Spinal cord (tissue), 10 donors: ENCODE measurements around the gene TDP1. TPM values are rescaled to one million over a fixed set of nuclear protein-coding genes. Genes with fewer than 3 reads are reported as not detected.

ENCODE experiments used
- DNase-seq, 6 donors: peaks; one replicate each; pipeline versions ENCODE4 v3.0.0 to v3.0.0-alpha.2; 2013 to 2015; ENCODE audit warnings: low spot score in 6 of 6, low read depth in 4 of 6
- H3K27ac ChIP-seq: one replicate; pipeline ENCODE4 v1.5.1; 2013; ENCODE audit warnings: low read depth, low read length, control low read depth
- H3K27me3 ChIP-seq: one replicate; pipeline ENCODE4 v1.6.1; 2013; ENCODE audit warnings: low read length; ENCODE audit not compliant: control insufficient read depth, insufficient read depth
- H3K36me3 ChIP-seq: one replicate; pipeline ENCODE4 v1.6.1; 2013; ENCODE audit warnings: low read length; ENCODE audit not compliant: control insufficient read depth, insufficient read depth
- H3K4me1 ChIP-seq: one replicate; pipeline ENCODE4 v1.6.1; 2013; ENCODE audit warnings: low read length; ENCODE audit not compliant: control insufficient read depth, insufficient read depth
- H3K4me3 ChIP-seq: one replicate; pipeline ENCODE4 v1.5.1; 2013; ENCODE audit warnings: low read depth, low read length, control low read depth
- H3K9me3 ChIP-seq: one replicate; pipeline ENCODE4 v1.6.1; 2013; ENCODE audit warnings: low read length; ENCODE audit not compliant: control insufficient read depth, insufficient read depth
- WGBS: methylation state at CpG from one replicate; pipeline ENCODE4 v1.1.5; 2013; ENCODE audit warnings: missing lambda C conversion rate; ENCODE audit not compliant: insufficient coverage; 5-methylcytosine and 5-hydroxymethylcytosine counted together
- polyA plus RNA-seq, 2 donors: library from polyadenylated mRNA; unstranded; fragments of 120-200 nt; gene quantifications; one replicate each; pipeline ENCODE4 v1.2.1, GENCODE V29; 2013; ENCODE audit not compliant: insufficient read length in 2 of 2
- total RNA-seq, 2 donors: library from RNA; depleted of rRNA in 1 of 2; stranded (reverse); fragments of 120-200 nt in 1 of 2; fragments of >200 nt in 1 of 2; gene quantifications; one replicate each; pipeline versions ENCODE4 v1.2.3 to v1.2.4, GENCODE V29; 2013 to 2014
- donor health status: healthy.

TDP1 gene
- total and polyA plus RNA-seq, 4 donors: 16.5 to 24.5 (median 18.1) TPM

- H3K4me1 ChIP-seq: no peaks in the 10 kb centered on the region
- H3K9me3 ChIP-seq: no peaks in the 10 kb centered on the region
- DNase-seq: no peak
- 100% methylated on average over 2 of the region's 2 CpGs for WGBS
- H3K27me3 ChIP-seq: no peaks in the 10 kb centered on the region
- peaks cover 13% of the 10 kb centered on the region for H3K36me3 ChIP-seq
- H3K27ac ChIP-seq: no peak overlapping the region
- no peak overlapping the region for H3K4me3 ChIP-seq
Observed at GRCh38 chr14:89983375-89983774, 27.6 kb downstream of the TDP1 start.

GRCh38 chr14:89986462-89987160 is 30.9 kb downstream of the TDP1 start:
- no CpG with 5 or more reads among the region's 5 CpGs for WGBS
- peaks cover 8% of the 10 kb centered on the region for H3K36me3 ChIP-seq
- DNase-seq: no peak

GRCh38 chr14:89987161-89987475 is 31.4 kb downstream of the TDP1 start:
- Histone ChIP-seq H3K4me1 (no peaks in the 10 kb centered on the region), H3K27ac (no peak overlapping the region), H3K4me3 (no peak overlapping the region), H3K36me3 (peaks cover 3% of the 10 kb centered on the region), H3K9me3 (no peaks in the 10 kb centered on the region), H3K27me3 (no peaks in the 10 kb centered on the region)
- no peak for DNase-seq

More at GRCh38 chr14:89986462-89987160, 30.9 kb downstream of the TDP1 start:
- no peaks in the 10 kb centered on the region for H3K4me1 ChIP-seq
- H3K27me3 ChIP-seq: no peaks in the 10 kb centered on the region
- H3K9me3 ChIP-seq: no peaks in the 10 kb centered on the region
- H3K27ac ChIP-seq: no peak overlapping the region
- H3K4me3 ChIP-seq: no peak overlapping the region

- WGBS: 100% methylated on average over 1 of the region's 5 CpGs
- H3K9me3 ChIP-seq: no peaks in the 10 kb centered on the region
- H3K4me3 ChIP-seq: no peak overlapping the region
- no peak for DNase-seq
- H3K36me3 ChIP-seq: peaks cover 2% of the 10 kb centered on the region
- H3K4me1 ChIP-seq: no peaks in the 10 kb centered on the region
- H3K27me3 ChIP-seq: no peaks in the 10 kb centered on the region
- H3K27ac ChIP-seq: no peak overlapping the region
Observed at GRCh38 chr14:89988787-89989186, 33.1 kb downstream of the TDP1 start.

DNA sequence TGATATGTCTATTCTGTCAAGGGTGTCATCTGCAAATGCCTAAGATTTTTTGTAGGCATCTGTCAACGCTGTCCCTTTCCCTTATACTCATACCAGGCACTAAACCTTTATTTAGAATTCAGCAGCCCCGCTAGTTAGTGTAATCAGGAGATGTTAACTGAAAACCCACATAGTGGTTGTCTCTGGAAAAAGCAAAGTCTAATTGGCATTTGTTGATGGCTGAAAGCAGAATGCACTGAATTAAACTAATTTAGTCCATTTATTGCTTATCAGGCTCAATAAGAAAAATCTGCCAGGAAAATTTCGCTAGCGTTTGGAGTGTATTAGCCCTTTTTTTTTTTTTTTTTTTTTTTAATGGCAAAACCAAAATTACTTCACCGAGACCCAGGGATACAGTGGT is 34.5 kb downstream of the TDP1 start:
- Histone ChIP-seq H3K4me1 (no peaks in the 10 kb centered on the region), H3K27me3 (no peaks in the 10 kb centered on the region), H3K9me3 (no peaks in the 10 kb centered on the region), H3K4me3 (no peak overlapping the region), H3K27ac (no peak overlapping the region), H3K36me3 (peaks cover 2% of the 10 kb centered on the region)
- no peak for DNase-seq
- WGBS: 100% methylated on average over 1 of the region's 5 CpGs

- no peak overlapping the region for H3K4me3 ChIP-seq
Observed at GRCh38 chr14:89990623-89991275, 35.0 kb downstream of the TDP1 start.

DNA sequence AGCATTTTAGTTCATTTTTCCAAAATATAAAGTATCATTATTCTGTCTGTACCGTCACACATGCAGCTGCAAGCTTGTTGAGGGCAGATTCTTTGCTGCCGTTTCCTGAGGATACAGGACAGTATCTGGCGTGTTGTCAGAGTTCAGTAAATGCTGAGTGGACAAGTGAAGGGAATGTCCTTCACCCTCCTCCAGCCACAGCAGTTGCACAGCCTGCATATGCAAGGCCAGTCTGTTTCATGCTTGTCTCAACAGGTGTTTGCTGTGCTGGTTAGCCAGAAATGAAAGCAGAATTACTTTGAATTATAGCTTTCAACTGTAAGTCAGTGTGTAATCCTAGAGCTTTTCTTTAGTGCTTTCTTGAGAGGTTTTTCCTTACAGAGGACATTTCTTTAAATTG is 36.5 kb downstream of the TDP1 start:
- DNase-seq: no peak
- Histone ChIP-seq H3K9me3 (no peaks in the 10 kb centered on the region), H3K4me3 (no peak overlapping the region), H3K27ac (no peak overlapping the region), H3K4me1 (no peaks in the 10 kb centered on the region), H3K36me3 (no peaks in the 10 kb centered on the region), H3K27me3 (no peaks in the 10 kb centered on the region)
- WGBS: 82% methylated on average over 3 of the region's 3 CpGs

More at GRCh38 chr14:89990623-89991275, 35.0 kb downstream of the TDP1 start:
- Histone ChIP-seq H3K36me3 (peaks cover under 1% of the 10 kb centered on the region), H3K27me3 (no peaks in the 10 kb centered on the region), H3K27ac (no peak overlapping the region), H3K9me3 (no peaks in the 10 kb centered on the region), H3K4me1 (no peaks in the 10 kb centered on the region)
- no peak for DNase-seq
- no CpG with 5 or more reads among the region's 2 CpGs for WGBS

GRCh38 chr14:89996963-89997362 is 41.2 kb downstream of the TDP1 start:
- Histone ChIP-seq H3K36me3 (peaks cover 3% of the 10 kb centered on the region), H3K27ac (no peak overlapping the region), H3K4me3 (no peak overlapping the region), H3K27me3 (no peaks in the 10 kb centered on the region), H3K4me1 (no peaks in the 10 kb centered on the region), H3K9me3 (no peaks in the 10 kb centered on the region)
- no peak for DNase-seq
- WGBS: 100% methylated on average over 1 of the region's 1 CpG

DNA sequence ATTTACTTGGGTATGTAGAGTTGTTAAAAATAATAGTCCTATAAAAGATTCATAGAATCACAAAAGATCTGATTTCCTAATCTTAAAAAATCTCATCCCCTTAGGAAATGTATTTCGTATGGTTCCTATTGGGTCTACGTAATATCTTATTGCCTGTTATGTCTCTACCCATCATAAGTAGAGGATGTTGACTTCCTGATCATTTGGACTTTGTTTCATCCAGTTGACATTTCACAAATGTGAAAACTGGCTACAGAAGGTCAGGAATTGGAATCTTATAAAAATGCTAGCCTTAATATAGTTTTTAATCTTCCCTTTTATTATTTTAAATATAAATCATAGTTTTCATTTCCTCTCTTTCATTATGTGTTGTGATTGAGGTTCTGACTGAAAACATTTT is 45.2 kb downstream of the TDP1 start:
- Histone ChIP-seq H3K36me3 (peaks cover 7% of the 10 kb centered on the region), H3K27ac (no peak overlapping the region), H3K27me3 (no peaks in the 10 kb centered on the region), H3K4me3 (no peak overlapping the region), H3K4me1 (no peaks in the 10 kb centered on the region), H3K9me3 (no peaks in the 10 kb centered on the region)
- DNase-seq: no peak
- no CpG with 5 or more reads among the region's 2 CpGs for WGBS
